Left ventricle myocardium inferior (tissue), 1 donor: Measurements from ENCODE around the gene GHRH. TPM values are rescaled to one million over a fixed set of nuclear protein-coding genes. Genes with fewer than 3 reads are reported as not detected.

Experiments
- DNase-seq: peaks from one replicate; pipeline ENCODE4 v3.0.0-alpha.2; 2020
- H3K27ac ChIP-seq: fragments of 200-600 bp; replicated peaks from 2 replicates; pipeline ENCODE4 v1.8.0; 2021
- H3K27me3 ChIP-seq: fragments of 200-600 bp; 2 replicates; pipeline ENCODE4 v1.8.0; 2021; ENCODE audit warnings: low read depth
- H3K36me3 ChIP-seq: fragments of 200-600 bp; 2 replicates; pipeline ENCODE4 v1.8.0; 2021
- H3K4me1 ChIP-seq: fragments of 200-600 bp; 2 replicates; pipeline ENCODE4 v1.8.0; 2021
- H3K4me3 ChIP-seq: fragments of 200-600 bp; 2 replicates; pipeline ENCODE4 v1.8.0; 2021; ENCODE audit warnings: mild to moderate bottlenecking, moderate library complexity
- H3K9me3 ChIP-seq: fragments of 200-600 bp; replicated peaks from 2 replicates; pipeline ENCODE4 v1.8.0; 2021
- CTCF ChIP-seq: fragments of 200-600 bp; IDR thresholded peaks from 2 replicates; pipeline ENCODE4 v1.8.0; 2021; ENCODE audit warnings: antibody characterized with exemption, mild to moderate bottlenecking, borderline replicate concordance
- intact Hi-C: fragments of 100-400 bp; cut with micrococcal nuclease; formaldehyde crosslinking; loops from one replicate; pipeline ENCODE4 v1.11.0; 2022
- total RNA-seq: library from RNA; stranded (reverse); fragmentation: NEBNext Ultra II Directional; extraction: Animal tissue kit (Norgen Biotek cat#: 25700); gene quantifications from one replicate; pipeline ENCODE4 v1.2.1, GENCODE V29; 2021
- donor health status: DM: no; HTN: yes; CAD: no; lungs with severe emphysema.

Gene GHRH
- total RNA-seq, 1 donor from 2014 or later: 0.93 TPM

GRCh38 chr20:37288091-37288490 lies 26.5 kb upstream of the GHRH start:
- intact Hi-C loops: no loop called here
- peaks cover under 1% of the 10 kb centered on the region for H3K9me3 ChIP-seq
- no peak for DNase-seq

GRCh38 chr20:37285664-37286374 lies 24.2 kb upstream of the GHRH start:
- intact Hi-C loops: no loop called here
- Histone ChIP-seq H3K36me3 (no peaks in the 10 kb centered on the region), H3K4me1 (peaks cover 20% of the 10 kb centered on the region), H3K9me3 (no peaks in the 10 kb centered on the region), H3K27me3 (peaks cover 33% of the 10 kb centered on the region), H3K4me3 (no peak overlapping the region), H3K27ac (no peak overlapping the region)
- no peak for DNase-seq
- TF ChIP-seq CTCF: no peak

More at GRCh38 chr20:37288091-37288490, 26.5 kb upstream of the GHRH start:
- H3K27ac ChIP-seq: no peak overlapping the region
- peaks cover 21% of the 10 kb centered on the region for H3K4me1 ChIP-seq
- H3K36me3 ChIP-seq: peaks cover 12% of the 10 kb centered on the region
- peaks cover 17% of the 10 kb centered on the region for H3K27me3 ChIP-seq
- no peak overlapping the region for H3K4me3 ChIP-seq
- TF ChIP-seq CTCF: no peak

GRCh38 chr20:37284691-37285161 lies 23.1 kb upstream of the GHRH start:
- intact Hi-C loops: no loop called here
- no peak overlapping the region for H3K27ac ChIP-seq
- H3K27me3 ChIP-seq: peaks cover 33% of the 10 kb centered on the region
- no peaks in the 10 kb centered on the region for H3K9me3 ChIP-seq
- peaks cover 9% of the 10 kb centered on the region for H3K4me1 ChIP-seq
- no peak for DNase-seq
- no peak for TF ChIP-seq CTCF
- no peak overlapping the region for H3K4me3 ChIP-seq
- no peaks in the 10 kb centered on the region for H3K36me3 ChIP-seq

DNA sequence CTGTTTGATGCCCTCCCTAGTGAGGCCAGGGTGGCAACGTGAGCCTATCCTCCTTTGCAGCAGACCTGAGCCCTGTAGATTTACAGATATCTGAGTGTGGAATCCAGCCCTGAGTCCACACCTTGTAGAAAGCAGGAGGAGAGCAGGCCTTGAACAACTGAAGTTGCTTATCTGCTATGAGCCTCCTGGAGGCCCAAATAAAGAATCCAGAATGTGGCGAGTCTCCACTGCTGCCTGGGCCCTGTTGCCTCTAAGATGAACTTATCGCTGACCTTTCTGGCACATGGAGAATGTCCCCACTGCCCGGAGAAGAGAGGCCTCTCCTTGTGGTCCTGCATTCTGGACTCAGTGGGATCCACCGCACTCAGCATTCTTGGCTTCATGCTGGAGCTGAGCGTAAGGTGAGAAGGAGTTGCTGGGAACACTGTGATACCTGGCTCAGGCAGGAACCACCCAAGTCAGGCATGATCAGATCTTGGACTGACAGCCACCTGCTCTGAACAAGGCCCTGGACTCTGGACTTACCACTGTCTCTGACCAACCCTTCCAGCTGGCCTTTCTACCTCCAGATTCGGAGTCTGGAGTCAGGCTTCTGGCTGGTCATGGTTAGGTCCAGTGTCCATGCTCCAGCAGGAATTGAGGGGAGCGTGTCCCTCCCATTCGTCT lies 22.0 kb upstream of the GHRH start:
- H3K27ac ChIP-seq: no peak overlapping the region
- no peaks in the 10 kb centered on the region for H3K36me3 ChIP-seq
- no peak for DNase-seq
- H3K4me1 ChIP-seq: peaks cover 1% of the 10 kb centered on the region
- peaks cover 33% of the 10 kb centered on the region for H3K27me3 ChIP-seq
- H3K9me3 ChIP-seq: no peaks in the 10 kb centered on the region
- intact Hi-C loops: no loop called here
- no peak for TF ChIP-seq CTCF
- no peak overlapping the region for H3K4me3 ChIP-seq

- H3K27me3 ChIP-seq: peaks cover 33% of the 10 kb centered on the region
- intact Hi-C loops: no loop called here
- DNase-seq: no peak
Observed at GRCh38 chr20:37282556-37282955, 20.9 kb upstream of the GHRH start.

More at GRCh38 chr20:37282556-37282955, 20.9 kb upstream of the GHRH start:
- Histone ChIP-seq H3K4me1 (no peaks in the 10 kb centered on the region), H3K4me3 (no peak overlapping the region), H3K27ac (no peak overlapping the region), H3K36me3 (no peaks in the 10 kb centered on the region), H3K9me3 (no peaks in the 10 kb centered on the region)
- peak; percentile 37 for TF ChIP-seq CTCF
